Loucy (cell line): ENCODE data around the gene UNKL.

ENCODE experiments used
- CTCF ChIP-seq: fragments of 200-600 bp; sonication (generic); conservative IDR thresholded peaks from 2 replicates; pipeline ENCODE4 v1.5.1; 2014; ENCODE audit warnings: mild to moderate bottlenecking, antibody characterized with exemption, low read length
- EZH2phosphoT487 ChIP-seq: fragments of 200-600 bp; IDR thresholded peaks from 2 replicates; pipeline ENCODE4 v1.6.1; 2018; ENCODE audit warnings: antibody characterized with exemption, mild to moderate bottlenecking, moderate library complexity, borderline replicate concordance

GRCh38 chr16:1366060-1366711 is 48.3 kb downstream of the UNKL start:
- TF ChIP-seq CTCF: no peak
- no peak for TF ChIP-seq EZH2phosphoT487
